SK-N-SH (cell line): ENCODE data around the gene ARHGAP15.

Experiments
- CHD2 ChIP-seq: fragments of 150-350 bp; IDR thresholded peaks from 2 replicates; pipeline ENCODE4 v1.6.1; 2018; ENCODE audit warnings: low read length; ENCODE audit not compliant: partially characterized antibody
- CTCF ChIP-seq: fragments of 200-600 bp; sonication (generic); IDR thresholded peaks from 2 replicates; pipeline ENCODE4 v1.6.1; 2017; ENCODE audit warnings: antibody characterized with exemption, mild to moderate bottlenecking, moderate library complexity
- EZH2phosphoT487 ChIP-seq: fragments of 200-600 bp; sonication (generic); IDR thresholded peaks from 2 replicates; pipeline ENCODE4 v1.6.1; 2017; ENCODE audit warnings: low read depth, mixed run types, mild to moderate bottlenecking, antibody characterized with exemption, moderate library complexity, borderline replicate concordance
- GABPA ChIP-seq: IDR thresholded peaks from 2 replicates; pipeline ENCODE4 v1.4.0; 2012; ENCODE audit warnings: low read depth, mild to moderate bottlenecking
- POLR2AphosphoS5 ChIP-seq: IDR thresholded peaks from 2 replicates; pipeline ENCODE4 v1.6.1; 2012; ENCODE audit warnings: low read depth, low read length
- RFX5 ChIP-seq: IDR thresholded peaks from 2 replicates; pipeline ENCODE4 v1.6.1; 2012; ENCODE audit warnings: mild to moderate bottlenecking, improper control_type of control experiment, low read length
- SMC3 ChIP-seq: IDR thresholded peaks from 2 replicates; pipeline ENCODE4 v1.6.1; 2012; ENCODE audit warnings: low read depth, low read length, improper control_type of control experiment
- USF1 ChIP-seq: IDR thresholded peaks from 2 replicates; pipeline ENCODE4 v1.4.0; 2012; ENCODE audit warnings: low read depth, borderline replicate concordance

GRCh38 chr2:143545949-143546255, 416.7 kb downstream of the ARHGAP15 start:
- TF ChIP-seq RFX5 (no peak), CTCF (no peak), USF1 (no peak), EZH2phosphoT487 (no peak), GABPA (no peak), SMC3 (no peak), POLR2AphosphoS5 (no peak), CHD2 (no peak)
